GM20431 (cell line): ENCODE data around the gene KCNK16.

Experiments
- in situ Hi-C: fragments of 300-500 bp; cut with MseI, MboI; formaldehyde crosslinking; loops from one replicate; pipeline ENCODE4 v1.15.0; 2020; ENCODE audit warnings: low sequenced_read_pairs; ENCODE audit not compliant: unreplicated experiment

The KCNK16 gene

DNA sequence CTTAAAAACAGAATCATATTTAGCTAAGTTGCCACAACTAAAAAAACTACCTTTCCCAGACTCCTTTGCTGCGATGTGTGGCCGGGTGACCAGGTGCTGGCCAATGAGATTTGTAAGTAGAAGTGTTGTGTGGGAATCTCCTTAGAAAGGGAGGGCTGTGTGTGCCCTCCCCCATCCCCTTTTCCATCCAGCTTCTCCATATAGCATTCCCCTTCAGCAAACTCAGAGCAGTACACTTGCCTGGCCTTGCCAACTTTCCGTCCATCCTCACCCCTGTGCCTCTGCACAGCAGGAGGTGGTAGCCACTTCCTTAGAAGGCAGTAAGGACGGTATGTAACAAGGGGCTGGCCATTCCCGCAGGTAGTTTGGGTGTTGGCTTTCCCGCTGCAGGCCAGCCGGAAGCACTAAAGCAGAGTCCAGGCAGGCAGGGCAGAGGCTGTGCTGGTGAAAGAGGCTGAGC, 22.3 kb upstream of the KCNK16 start:
- in situ Hi-C loops, result loop anchor here (25.0 kb wide), 1 partner anchor 1492 kb away; no protein-coding TSS in a partner anchor

DNA sequence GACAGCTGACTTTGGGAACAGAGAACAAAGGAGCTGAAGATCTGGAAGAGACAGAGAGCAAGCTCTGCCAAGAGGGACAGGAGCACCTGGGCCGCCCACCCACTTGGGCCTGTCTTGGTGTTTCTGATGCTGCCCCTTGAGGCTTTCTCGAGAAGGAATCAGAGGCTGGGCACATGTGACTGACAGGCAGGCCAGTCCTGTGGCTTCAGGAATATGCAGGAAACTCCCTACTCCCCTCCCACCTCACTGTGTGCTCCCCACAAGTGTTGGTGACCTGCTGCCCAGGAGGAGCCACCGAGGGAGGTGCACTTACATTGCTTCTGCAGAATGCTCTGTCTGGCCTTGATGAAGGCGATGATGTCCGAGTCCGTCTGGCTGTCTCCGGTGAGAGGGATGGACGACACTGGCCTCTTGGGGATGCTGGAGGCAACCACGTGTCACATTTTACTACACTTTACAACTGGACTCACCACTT, 20.9 kb upstream of the KCNK16 start:
- in situ Hi-C loops, result loop anchor here (25.0 kb wide), 1 partner anchor 1494 kb away; no protein-coding TSS in a partner anchor

- in situ Hi-C loops, result loop anchor here (25.0 kb wide), 1 partner anchor 1494 kb away; no protein-coding TSS in a partner anchor
These were observed 20.3 kb upstream of the KCNK16 start for GRCh38 chr6:39342692-39343395.

DNA sequence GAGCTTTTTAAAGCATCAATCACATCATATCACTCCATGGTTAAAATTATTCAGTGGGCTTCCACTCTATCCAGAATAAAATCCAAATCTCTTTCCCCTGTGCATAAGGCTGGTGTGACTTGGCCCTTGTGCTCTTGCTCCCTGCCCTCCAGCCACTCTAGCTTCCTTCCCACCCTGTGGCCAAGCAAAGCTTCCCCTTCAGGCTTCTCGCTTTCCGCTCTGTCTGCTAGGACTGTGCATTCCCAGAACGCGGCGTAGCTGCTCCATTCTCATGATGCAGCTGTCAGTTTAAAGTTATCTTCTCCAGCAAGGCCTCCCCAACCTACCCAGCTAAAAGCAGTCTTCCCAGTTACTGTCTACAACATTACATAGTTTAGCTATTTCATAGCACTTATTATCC, 19.4 kb upstream of the KCNK16 start:
- in situ Hi-C loops, result loop anchor here (25.0 kb wide), 1 partner anchor 1495 kb away; no protein-coding TSS in a partner anchor

GRCh38 chr6:39341352-39341751, 18.9 kb upstream of the KCNK16 start:
- in situ Hi-C loops, result loop anchor here (25.0 kb wide), 1 partner anchor 1496 kb away; no protein-coding TSS in a partner anchor

DNA sequence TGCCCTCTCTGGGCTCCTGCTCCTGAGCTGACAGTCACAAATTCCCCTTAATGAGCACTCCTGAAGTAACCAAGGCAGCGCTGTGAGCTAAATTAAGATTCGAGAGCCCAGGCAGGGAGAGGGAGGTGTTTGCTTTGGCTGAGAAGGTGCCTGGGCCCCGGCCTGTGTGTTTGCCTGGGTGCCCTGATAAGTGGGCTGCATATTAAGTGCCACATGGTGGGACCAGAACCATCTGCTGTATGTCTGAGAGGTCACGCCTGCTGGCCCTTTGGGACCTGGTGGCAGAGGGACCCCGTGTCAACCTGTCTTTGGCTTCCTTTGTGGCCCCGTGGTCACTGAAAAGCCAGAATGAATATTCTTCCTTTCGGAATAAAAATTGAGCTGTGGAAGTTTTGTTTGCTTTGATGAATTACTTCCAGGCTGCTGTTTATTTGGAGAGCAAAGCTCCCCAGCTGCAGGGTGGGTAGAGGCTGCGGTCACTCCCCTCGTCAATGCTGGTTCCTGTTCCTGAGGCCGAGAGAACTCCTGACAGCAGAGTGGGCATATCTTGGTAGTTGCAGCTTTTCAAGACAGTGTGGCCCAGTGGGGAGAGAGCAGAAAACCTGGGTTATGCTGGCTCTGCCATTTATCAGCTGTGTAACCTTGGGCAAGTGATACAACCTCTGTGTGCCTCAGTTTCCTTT, 17.5 kb upstream of the KCNK16 start:
- in situ Hi-C loops, result loop anchor here (25.0 kb wide), 1 partner anchor 1497 kb away; no protein-coding TSS in a partner anchor

DNA sequence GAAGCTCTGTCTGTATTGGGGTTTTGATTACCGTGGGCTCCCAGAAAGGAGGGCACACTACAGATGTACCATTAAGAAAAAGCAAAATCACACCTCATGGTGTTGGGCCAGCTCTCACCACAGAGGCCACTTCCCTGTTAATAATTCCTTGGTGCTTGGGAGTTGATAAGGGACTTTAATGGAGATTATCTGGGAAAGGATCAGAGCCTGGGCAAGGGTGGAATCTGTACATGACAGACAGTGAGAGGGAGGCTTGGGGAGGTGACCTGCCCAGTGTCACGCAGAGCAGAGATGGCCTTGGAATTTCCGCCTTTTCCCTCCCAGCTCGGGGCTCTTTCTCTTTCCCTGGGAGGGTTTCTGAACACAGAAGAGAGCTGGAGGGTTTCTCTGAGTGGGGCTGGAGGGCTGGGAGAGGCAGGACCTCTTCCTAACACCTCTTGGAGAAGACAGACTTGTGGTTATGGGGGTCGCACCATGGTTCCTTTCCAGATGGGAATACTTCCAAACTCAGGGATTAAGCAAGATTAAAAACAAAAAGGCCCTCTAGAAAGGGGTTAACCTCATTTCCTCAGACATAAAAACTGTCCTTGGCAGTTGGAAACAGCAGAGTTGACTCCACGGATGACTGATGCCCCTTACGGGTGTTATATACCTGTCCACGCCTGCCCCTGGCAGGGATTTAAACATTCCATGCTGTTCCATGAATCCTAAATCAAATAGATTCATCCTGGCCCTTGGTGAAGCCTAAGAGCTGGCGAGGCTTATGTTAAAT, 16.8 kb upstream of the KCNK16 start:
- in situ Hi-C loops, result loop anchor here (25.0 kb wide), 1 partner anchor 1498 kb away; no protein-coding TSS in a partner anchor

- in situ Hi-C loops, result loop anchor here (25.0 kb wide), 1 partner anchor 1499 kb away; no protein-coding TSS in a partner anchor
These were observed 15.9 kb upstream of the KCNK16 start for GRCh38 chr6:39338397-39338796.

GRCh38 chr6:39335780-39336545, 13.5 kb upstream of the KCNK16 start:
- in situ Hi-C loops, result loop anchor here (25.0 kb wide), 1 partner anchor 1501 kb away; no protein-coding TSS in a partner anchor

DNA sequence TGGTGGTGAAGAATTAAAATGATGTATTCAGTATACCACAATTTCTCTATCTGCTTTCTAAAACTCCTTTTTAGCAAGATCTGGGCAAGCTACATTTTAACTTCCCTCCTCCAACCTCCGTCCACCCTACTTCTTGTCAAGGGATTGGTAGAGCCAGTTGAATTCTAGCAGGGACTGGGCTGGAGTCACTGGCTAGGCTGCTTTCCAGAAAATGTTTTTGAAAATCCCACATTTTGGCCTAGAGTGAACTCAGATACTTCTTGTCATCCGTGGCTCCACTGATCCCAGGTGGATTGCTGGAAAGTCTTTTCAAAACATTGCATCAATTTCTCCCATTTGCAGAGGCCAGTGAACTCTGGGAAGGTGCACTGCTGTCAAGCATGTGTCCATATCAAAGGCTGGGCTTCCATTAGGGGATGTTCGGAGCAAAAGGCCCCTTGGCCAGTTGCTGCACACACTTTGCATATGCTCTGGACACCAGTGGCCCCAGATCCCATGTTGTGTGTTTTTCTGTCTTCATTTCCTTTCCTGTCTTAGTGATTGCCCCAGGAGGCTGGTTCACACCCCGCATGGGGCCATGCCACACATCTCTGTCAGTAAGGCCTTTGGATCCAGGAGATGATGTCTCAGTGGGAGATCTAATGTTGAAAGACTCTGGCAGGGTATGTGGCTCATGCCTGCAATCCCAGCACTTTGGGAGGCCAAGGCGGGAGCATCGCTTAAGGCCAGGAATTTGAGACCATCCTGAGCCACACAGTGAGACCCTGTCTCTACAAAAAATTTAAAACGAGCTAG, 11.3 kb upstream of the KCNK16 start:
- in situ Hi-C loops, result loop anchor here (25.0 kb wide), 1 partner anchor 1503 kb away; no protein-coding TSS in a partner anchor

GRCh38 chr6:39330476-39330875, 8.0 kb upstream of the KCNK16 start:
- in situ Hi-C loops, result loop anchor here (25.0 kb wide), 1 partner anchor 1507 kb away; no protein-coding TSS in a partner anchor

- in situ Hi-C loops, result loop anchor here (25.0 kb wide), 1 partner anchor 1507 kb away; no protein-coding TSS in a partner anchor
These were observed 7.6 kb upstream of the KCNK16 start for GRCh38 chr6:39330057-39330456.

DNA sequence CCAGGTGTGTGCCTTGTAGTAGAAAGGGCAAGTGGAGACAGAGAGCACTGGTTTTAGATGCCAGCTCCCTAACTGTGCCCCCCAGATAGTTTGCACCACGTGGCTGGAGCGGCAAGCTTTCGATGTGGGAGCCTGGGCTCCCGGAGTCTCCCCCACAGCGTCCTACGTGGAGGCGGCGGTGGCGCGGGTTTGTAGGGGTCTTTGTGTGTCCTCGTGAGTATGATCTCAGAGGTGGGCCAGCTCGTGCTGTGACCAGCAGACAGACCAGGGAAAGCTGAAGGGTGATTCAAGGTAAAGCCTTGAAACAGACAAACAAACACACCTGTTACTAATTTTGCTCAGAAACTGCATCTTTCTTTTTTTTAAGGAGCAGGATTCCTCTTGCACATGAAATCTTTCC, 5.6 kb upstream of the KCNK16 start:
- in situ Hi-C loops, result loop anchor here (25.0 kb wide), 1 partner anchor 1509 kb away; no protein-coding TSS in a partner anchor

GRCh38 chr6:39327507-39327906, 5.0 kb upstream of the KCNK16 start:
- in situ Hi-C loops, result loop anchor here (25.0 kb wide), 1 partner anchor 1510 kb away; no protein-coding TSS in a partner anchor

DNA sequence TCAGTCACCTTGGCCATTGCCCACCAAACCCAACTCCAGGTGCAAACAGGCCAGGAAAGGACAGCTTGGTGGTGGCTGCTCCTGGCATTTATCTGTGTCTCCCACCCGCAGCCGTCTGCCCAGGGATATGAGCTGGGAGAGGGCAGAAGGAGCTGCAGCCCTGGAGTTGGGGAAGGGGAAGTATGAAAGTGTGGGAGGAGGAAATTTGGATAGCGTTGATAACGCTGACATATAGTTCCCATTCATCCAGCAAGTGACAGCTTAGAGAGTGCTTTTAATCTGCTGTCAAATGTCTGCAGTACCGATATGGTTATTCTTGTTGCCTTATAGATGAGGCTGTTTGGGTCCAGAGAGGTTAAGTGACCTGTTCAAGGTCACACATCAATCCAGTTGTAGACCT, 741 bp downstream of the KCNK16 start:
- in situ Hi-C loops, result loop anchor here (25.0 kb wide), 1 partner anchor 334 kb away; no protein-coding TSS in a partner anchor

DNA sequence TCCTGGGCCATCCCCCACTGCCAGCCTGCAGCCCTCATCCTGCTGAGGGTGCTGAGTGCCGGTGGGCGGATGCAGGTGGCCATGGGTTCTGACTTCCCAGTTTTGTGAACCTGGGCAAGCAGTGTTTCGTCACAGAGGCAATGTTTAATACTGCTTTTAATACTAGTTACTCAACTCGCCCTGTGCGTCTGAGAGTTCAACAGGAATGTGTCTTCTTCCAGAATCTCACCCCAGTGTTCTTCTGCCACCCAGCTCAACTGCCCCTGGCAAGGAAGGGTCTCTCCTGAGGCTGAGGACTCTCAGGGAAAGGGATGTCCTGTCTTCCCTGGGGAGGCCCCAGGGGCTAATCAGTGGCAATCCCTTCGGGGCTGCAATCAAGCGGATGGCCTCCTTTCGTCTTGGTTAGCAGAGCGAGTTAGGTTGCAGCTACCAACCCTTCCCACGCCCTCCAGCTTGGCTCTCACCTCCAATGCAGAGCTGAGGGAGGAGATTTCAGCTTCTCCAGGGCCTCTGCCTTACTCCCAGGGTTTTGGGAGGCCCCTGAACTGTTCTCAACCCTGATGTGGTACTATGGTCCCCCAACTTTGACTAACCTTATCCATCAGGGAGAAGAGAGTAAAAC, 2.0 kb downstream of the KCNK16 start:
- in situ Hi-C loops, result loop anchor here (25.0 kb wide), 1 partner anchor 333 kb away; no protein-coding TSS in a partner anchor

DNA sequence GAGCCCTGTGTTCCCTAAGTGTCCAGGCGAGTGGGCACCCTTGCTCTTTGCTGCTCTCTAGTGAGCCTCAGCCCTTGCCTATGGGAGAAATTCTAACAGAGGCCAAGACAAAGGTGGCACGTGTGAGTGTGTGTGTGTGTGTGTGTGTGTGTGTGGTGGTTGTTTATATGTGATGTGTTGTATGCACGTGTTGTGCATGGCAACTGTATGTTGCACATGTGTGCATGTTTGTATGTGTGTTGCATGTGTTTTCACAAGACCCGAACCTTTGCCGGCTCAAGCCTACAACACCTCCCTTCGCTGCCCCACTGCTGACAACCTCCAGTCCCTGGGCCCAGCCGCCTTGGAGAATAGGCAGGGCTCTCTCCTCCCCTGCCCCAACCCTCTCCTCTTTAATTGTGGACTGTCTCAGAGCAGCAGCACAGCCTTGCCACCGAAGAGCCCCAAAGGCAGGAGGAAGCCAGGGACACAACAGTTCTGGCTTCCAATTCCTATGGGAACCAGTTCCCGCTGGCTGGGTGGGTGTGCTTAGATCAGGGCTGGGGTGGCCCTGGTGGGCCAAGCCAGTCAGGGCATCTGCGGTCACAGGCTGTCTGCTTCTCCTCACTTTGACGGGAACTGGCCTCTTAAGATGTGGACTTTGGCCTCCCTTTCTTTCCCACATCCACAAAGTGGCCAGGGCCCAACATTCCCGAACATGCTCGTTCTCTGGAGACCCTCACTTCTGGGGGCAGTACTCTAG, 2.7 kb downstream of the KCNK16 start:
- in situ Hi-C loops, result loop anchor here (25.0 kb wide), 1 partner anchor 332 kb away; no protein-coding TSS in a partner anchor
